ENCODE data around the gene CEP350. TPM values are rescaled to one million over a fixed set of nuclear protein-coding genes. Genes with fewer than 3 reads are reported as not detected.

CEP350 gene
- total RNA-seq, 1 donor from 2014 or later: 53.0 TPM

GRCh38 chr1:180053594-180054567, 99.3 kb downstream of the CEP350 start:
- no peak overlapping the region for H3K27ac ChIP-seq
- H3K4me3 ChIP-seq: no peak overlapping the region
- intact Hi-C loops (cut with DNase I): no loop called here
- DNase-seq (ENCODE audit: extremely low spot score in 2 of 2): no peak
- H3K4me1 ChIP-seq: no peaks in the 10 kb centered on the region
- H3K9me3 ChIP-seq: no peaks in the 10 kb centered on the region
- TF ChIP-seq POLR2A (IDR thresholded peaks at IDR 0.05) (no peak), POLR2AphosphoS5 (IDR thresholded peaks at IDR 0.05; ENCODE audit: insufficient read depth in 1 of 2, low read depth in 1 of 2) (no peak), CTCF (IDR thresholded peaks at IDR 0.05) (no peak)
- H3K27me3 ChIP-seq: no peaks in the 10 kb centered on the region
- peaks cover 0 to 65% of the 10 kb centered on the region in 2 donors for H3K36me3 ChIP-seq

- H3K9me3 ChIP-seq: no peaks in the 10 kb centered on the region
- no peak overlapping the region for H3K27ac ChIP-seq
- no peak overlapping the region for H3K4me3 ChIP-seq
- DNase-seq (ENCODE audit: extremely low spot score in 2 of 2): no peak
- no peaks in the 10 kb centered on the region for H3K27me3 ChIP-seq
- no peaks in the 10 kb centered on the region for H3K4me1 ChIP-seq
- intact Hi-C loops (cut with DNase I): no loop called here
- H3K36me3 ChIP-seq: peaks cover 0 to 48% of the 10 kb centered on the region in 2 donors
- no peak for TF ChIP-seq POLR2AphosphoS5 (IDR thresholded peaks at IDR 0.05; ENCODE audit: insufficient read depth in 1 of 2, low read depth in 1 of 2)
- TF ChIP-seq POLR2A (IDR thresholded peaks at IDR 0.05): no peak
Measured at GRCh38 chr1:180057883-180058396, 103.3 kb downstream of the CEP350 start.

- H3K27ac ChIP-seq: no peak overlapping the region
- no peaks in the 10 kb centered on the region for H3K27me3 ChIP-seq
Measured at GRCh38 chr1:180061019-180061418, 106.4 kb downstream of the CEP350 start.

GRCh38 chr1:180062452-180062971, 107.9 kb downstream of the CEP350 start:
- H3K4me3 ChIP-seq: no peak overlapping the region
- H3K36me3 ChIP-seq: peaks cover 0 to 53% of the 10 kb centered on the region in 2 donors
- no peaks in the 10 kb centered on the region for H3K27me3 ChIP-seq
- DNase-seq (ENCODE audit: extremely low spot score in 2 of 2): no peak
- TF ChIP-seq CTCF (IDR thresholded peaks at IDR 0.05) (no peak), POLR2A (IDR thresholded peaks at IDR 0.05) (no peak), POLR2AphosphoS5 (IDR thresholded peaks at IDR 0.05; ENCODE audit: insufficient read depth in 1 of 2, low read depth in 1 of 2) (no peak)
- no peak overlapping the region for H3K27ac ChIP-seq
- intact Hi-C loops (cut with DNase I): no loop called here
- no peaks in the 10 kb centered on the region for H3K9me3 ChIP-seq
- H3K4me1 ChIP-seq: no peaks in the 10 kb centered on the region

More at GRCh38 chr1:180061019-180061418, 106.4 kb downstream of the CEP350 start:
- Histone ChIP-seq H3K36me3 (peaks cover 0 to 56% of the 10 kb centered on the region in 2 donors), H3K4me3 (no peak overlapping the region), H3K9me3 (no peaks in the 10 kb centered on the region), H3K4me1 (no peaks in the 10 kb centered on the region)
- no peak for TF ChIP-seq CTCF (IDR thresholded peaks at IDR 0.05)
- TF ChIP-seq POLR2AphosphoS5 (IDR thresholded peaks at IDR 0.05; ENCODE audit: insufficient read depth in 1 of 2, low read depth in 1 of 2): no peak
- TF ChIP-seq POLR2A (IDR thresholded peaks at IDR 0.05): no peak
- no peak for DNase-seq (ENCODE audit: extremely low spot score in 2 of 2)
- intact Hi-C loops (cut with DNase I): no loop called here

- intact Hi-C loops (cut with DNase I): no loop called here
- Histone ChIP-seq H3K36me3 (peaks cover 0 to 58% of the 10 kb centered on the region in 2 donors), H3K4me1 (no peaks in the 10 kb centered on the region), H3K27me3 (no peaks in the 10 kb centered on the region), H3K4me3 (no peak overlapping the region), H3K9me3 (no peaks in the 10 kb centered on the region), H3K27ac (no peak overlapping the region)
- TF ChIP-seq CTCF (IDR thresholded peaks at IDR 0.05) (no peak), POLR2AphosphoS5 (IDR thresholded peaks at IDR 0.05; ENCODE audit: insufficient read depth in 1 of 2, low read depth in 1 of 2) (no peak), POLR2A (IDR thresholded peaks at IDR 0.05) (no peak)
- DNase-seq (ENCODE audit: extremely low spot score in 2 of 2): no peak
Measured at GRCh38 chr1:180065408-180065807, 110.8 kb downstream of the CEP350 start.
